Neuron (in vitro differentiated cells): ENCODE results near the gene ERGIC1.
"Not testable (repeated sequence)": the region's sequence is repeated elsewhere in the genome, so short reads cannot be mapped to it uniquely, and the experiment has no call there.

Experiments used
- H2AFZ ChIP-seq: one replicate; pipeline ENCODE4 v1.6.1; 2013; ENCODE audit warnings: low read depth, mild to moderate bottlenecking, inconsistent platforms, low read length, moderate library complexity
- H3K27me3 ChIP-seq: one replicate; pipeline ENCODE4 v1.6.1; 2013; ENCODE audit warnings: low read length; ENCODE audit not compliant: insufficient read depth
- H3K36me3 ChIP-seq: one replicate; pipeline ENCODE4 v1.6.1; 2013; ENCODE audit warnings: low read length; ENCODE audit not compliant: insufficient read depth
- H3K4me1 ChIP-seq: one replicate; pipeline ENCODE4 v1.6.1; 2013; ENCODE audit warnings: low read length; ENCODE audit not compliant: insufficient read depth
- H3K4me3 ChIP-seq: 2 replicates; pipeline ENCODE4 v1.5.1; 2013; ENCODE audit warnings: mild to moderate bottlenecking, low read length, moderate library complexity
- H3K9me3 ChIP-seq: one replicate; pipeline ENCODE4 v1.6.1; 2013; ENCODE audit warnings: low read length

ERGIC1 gene

DNA sequence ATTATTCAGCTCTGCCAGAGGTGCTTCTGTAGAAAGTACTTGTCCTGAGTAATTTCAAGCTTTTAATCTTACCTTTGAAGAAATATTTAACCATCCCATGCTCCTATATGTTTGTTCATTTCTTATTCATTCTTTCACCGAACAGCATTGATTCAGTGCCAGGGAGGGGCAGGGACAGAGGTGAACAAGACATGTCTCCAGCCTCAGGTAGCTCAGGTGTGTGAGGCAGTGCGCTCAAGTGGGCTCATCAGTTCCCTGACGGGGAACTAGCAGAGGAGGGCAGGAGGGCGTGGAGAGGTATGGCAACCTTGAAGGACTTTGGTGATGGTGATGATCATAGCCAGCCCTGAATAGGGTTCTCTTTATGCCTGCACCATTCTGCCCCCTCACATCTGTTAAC lies 25.9 kb downstream of the ERGIC1 start:
- no peak overlapping the region for H2AFZ ChIP-seq
- no peak overlapping the region for H3K4me3 ChIP-seq
- peaks cover 5% of the 10 kb centered on the region for H3K4me1 ChIP-seq
- no peaks in the 10 kb centered on the region for H3K9me3 ChIP-seq
- H3K36me3 ChIP-seq: peaks cover 2% of the 10 kb centered on the region
- no peaks in the 10 kb centered on the region for H3K27me3 ChIP-seq

DNA sequence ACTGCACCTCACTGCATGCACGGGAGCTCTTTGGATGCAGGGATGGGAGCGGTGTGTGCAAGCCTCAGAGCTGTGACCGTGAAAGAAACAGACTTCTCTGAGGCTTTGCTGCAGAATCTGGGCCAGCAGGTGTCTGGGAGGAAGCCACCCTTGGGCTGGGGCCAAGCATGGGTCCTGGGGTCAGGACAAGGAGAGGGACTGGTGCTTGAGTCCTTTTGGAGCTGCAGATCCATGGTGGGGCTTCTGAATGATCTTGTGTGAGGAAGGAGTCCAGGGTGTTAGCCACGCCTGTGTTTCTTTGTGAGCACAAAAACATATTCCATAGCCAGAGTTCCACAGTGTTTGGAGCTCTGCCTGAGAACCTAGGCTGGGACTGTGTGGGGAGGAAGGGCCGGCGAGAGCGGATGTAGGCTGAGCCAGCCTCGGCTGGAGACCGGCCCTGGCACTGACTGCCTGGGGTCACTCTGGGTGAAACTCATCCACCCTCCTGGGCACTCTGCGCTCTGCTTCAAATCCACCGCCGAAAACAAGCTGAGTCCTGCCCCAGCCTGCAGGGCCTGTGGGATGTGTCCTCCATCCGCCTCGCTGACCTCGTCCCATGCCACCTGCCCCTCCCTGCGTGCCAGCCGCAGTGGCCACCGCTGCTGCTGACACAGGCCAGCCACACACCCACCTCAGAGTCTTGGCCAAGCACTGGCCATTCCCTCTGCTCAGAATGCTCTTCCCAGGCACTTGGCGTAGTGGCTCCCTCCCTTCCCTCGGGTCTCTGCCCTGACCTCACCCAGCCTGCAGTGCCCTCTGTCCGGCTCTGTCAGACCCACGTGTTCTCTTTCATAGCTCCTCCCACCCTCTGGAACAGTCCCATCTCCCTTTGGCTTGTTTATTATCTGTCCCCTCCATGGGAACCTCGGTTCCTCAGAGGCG lies 26.7 kb downstream of the ERGIC1 start:
- H2AFZ ChIP-seq: no peak overlapping the region
- H3K4me3 ChIP-seq: no peak overlapping the region
- no peaks in the 10 kb centered on the region for H3K36me3 ChIP-seq
- no peaks in the 10 kb centered on the region for H3K9me3 ChIP-seq
- H3K27me3 ChIP-seq: no peaks in the 10 kb centered on the region
- H3K4me1 ChIP-seq: peaks cover 5% of the 10 kb centered on the region

GRCh38 chr5:172861461-172861860 lies 27.4 kb downstream of the ERGIC1 start:
- no peaks in the 10 kb centered on the region for H3K9me3 ChIP-seq
- H3K27me3 ChIP-seq: no peaks in the 10 kb centered on the region
- no peak overlapping the region for H3K4me3 ChIP-seq
- no peak overlapping the region for H2AFZ ChIP-seq
- H3K4me1 ChIP-seq: peaks cover 10% of the 10 kb centered on the region
- H3K36me3 ChIP-seq: no peaks in the 10 kb centered on the region

- H3K4me3 ChIP-seq: no peak overlapping the region
- no peaks in the 10 kb centered on the region for H3K27me3 ChIP-seq
- H2AFZ ChIP-seq: no peak overlapping the region
- no peaks in the 10 kb centered on the region for H3K9me3 ChIP-seq
- H3K36me3 ChIP-seq: no peaks in the 10 kb centered on the region
- H3K4me1 ChIP-seq: peaks cover 17% of the 10 kb centered on the region
Observed at GRCh38 chr5:172862165-172862801, 28.2 kb downstream of the ERGIC1 start.

- peaks cover 31% of the 10 kb centered on the region for H3K4me1 ChIP-seq
- H3K27me3 ChIP-seq, H3K9me3 ChIP-seq: not testable (repeated sequence)
Observed at GRCh38 chr5:172864171-172864570, 30.1 kb downstream of the ERGIC1 start.

DNA sequence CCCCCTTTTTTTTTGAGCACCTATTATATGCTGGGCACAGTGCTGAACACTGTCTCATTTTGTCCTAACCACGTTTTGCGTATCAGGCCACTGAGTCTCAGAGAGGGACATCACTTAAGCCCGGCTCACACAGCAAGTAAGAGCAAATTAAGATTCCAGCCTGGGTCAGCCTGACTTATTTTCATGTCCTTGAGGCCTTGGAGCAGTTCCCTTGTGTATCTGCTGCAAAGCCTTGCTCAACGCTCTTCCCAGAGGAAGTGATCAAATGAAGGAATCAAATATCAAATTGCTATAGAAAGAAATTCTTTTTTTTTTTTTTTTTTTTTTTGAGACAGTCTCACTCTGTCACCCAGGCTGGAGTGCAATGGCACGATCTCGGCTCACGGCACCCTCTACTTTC lies 30.7 kb downstream of the ERGIC1 start:
- Histone ChIP-seq H3K36me3 (no peaks in the 10 kb centered on the region), H2AFZ (no peak overlapping the region), H3K27me3 (no peaks in the 10 kb centered on the region), H3K4me1 (peaks cover 37% of the 10 kb centered on the region), H3K4me3 (no peak overlapping the region), H3K9me3 (no peaks in the 10 kb centered on the region)

More at GRCh38 chr5:172864171-172864570, 30.1 kb downstream of the ERGIC1 start:
- not testable (repeated sequence) for H3K4me3 ChIP-seq, H3K36me3 ChIP-seq, H2AFZ ChIP-seq

GRCh38 chr5:172866378-172866777 lies 32.3 kb downstream of the ERGIC1 start:
- H3K36me3 ChIP-seq: no peaks in the 10 kb centered on the region
- no peak overlapping the region for H2AFZ ChIP-seq
- H3K4me1 ChIP-seq: peaks cover 53% of the 10 kb centered on the region
- H3K27me3 ChIP-seq: no peaks in the 10 kb centered on the region
- no peaks in the 10 kb centered on the region for H3K9me3 ChIP-seq
- no peak overlapping the region for H3K4me3 ChIP-seq

DNA sequence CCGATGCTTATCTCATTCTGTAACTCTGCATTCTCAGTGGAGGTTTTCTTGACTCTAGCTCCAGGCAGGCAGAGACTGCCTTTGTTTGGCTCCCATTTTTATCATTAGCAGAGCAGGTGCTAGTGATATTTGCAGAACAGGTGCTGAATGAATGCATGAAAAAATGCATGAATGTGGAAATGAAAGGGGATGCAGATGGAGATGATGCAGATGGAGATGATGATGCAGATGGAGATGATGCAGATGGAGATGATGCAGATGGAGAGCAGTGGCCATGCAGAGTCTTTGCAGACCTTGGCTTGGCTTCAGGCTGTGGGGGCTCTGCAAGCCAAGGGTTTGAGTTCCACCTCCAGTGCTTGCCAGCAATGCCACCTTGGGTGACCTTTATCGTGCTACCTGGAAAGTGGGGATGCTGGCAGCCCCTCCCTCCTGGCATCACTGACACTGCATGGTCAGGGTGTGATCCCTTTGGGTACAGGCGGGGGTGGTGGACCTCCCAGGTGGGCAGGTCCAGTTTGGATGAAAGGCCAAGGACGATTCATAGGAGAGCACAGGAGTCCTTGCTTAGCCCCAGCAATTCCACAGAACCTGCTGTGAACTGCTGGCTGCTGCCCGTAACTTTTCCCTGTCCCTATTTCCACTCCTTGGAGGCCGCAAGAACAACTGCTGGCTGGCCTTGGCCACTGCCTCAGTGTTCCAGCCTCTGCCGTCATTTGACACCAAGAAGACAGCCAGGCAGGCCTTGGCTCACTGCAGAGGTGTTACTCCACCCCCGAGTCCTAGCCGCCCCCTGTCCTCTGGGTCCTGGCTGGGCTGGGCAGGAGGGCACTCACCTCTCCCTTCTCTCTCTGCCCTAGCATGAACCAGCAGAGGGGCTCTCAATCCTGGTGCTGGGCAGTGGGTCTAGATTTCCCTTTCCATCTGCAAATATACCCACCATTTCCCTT lies 33.0 kb downstream of the ERGIC1 start:
- Histone ChIP-seq H2AFZ (no peak overlapping the region), H3K4me3 (no peak overlapping the region), H3K4me1 (peaks cover 60% of the 10 kb centered on the region), H3K36me3 (no peaks in the 10 kb centered on the region), H3K9me3 (no peaks in the 10 kb centered on the region), H3K27me3 (no peaks in the 10 kb centered on the region)

DNA sequence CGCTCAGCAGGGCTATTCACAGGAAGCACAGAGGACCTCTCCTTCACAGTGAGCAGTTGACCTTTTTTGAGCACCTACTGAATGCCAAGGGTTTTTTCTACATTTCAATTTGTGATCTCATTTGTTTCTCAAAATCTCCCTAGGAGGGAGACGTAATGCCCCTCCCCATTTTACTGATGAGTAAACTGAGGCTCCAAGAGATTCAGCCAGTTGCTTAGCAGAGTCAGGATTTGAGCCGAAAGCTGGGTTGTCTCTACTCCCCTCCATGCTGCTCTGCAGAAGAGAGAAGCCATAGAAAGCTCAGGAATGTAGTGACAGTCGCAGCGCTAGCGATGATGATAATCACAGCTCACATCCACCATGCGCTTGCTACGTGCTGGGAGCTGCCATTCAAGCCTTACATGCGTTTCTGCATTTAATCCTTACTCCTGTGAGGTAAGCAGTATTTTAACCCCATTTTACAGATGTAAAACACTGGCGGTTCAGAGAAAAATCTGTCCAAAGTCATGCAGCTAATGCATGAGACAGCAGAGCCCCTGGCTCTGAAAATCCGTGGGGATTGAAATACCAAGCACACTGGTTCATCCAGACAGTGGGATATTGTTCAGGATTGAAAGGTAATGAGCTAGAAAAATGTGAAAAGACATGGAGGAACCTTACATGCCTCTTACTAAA lies 33.8 kb downstream of the ERGIC1 start:
- Histone ChIP-seq H3K4me3 (no peak overlapping the region), H2AFZ (no peak overlapping the region), H3K4me1 (peaks cover 69% of the 10 kb centered on the region), H3K27me3 (no peaks in the 10 kb centered on the region), H3K9me3 (no peaks in the 10 kb centered on the region), H3K36me3 (no peaks in the 10 kb centered on the region)

DNA sequence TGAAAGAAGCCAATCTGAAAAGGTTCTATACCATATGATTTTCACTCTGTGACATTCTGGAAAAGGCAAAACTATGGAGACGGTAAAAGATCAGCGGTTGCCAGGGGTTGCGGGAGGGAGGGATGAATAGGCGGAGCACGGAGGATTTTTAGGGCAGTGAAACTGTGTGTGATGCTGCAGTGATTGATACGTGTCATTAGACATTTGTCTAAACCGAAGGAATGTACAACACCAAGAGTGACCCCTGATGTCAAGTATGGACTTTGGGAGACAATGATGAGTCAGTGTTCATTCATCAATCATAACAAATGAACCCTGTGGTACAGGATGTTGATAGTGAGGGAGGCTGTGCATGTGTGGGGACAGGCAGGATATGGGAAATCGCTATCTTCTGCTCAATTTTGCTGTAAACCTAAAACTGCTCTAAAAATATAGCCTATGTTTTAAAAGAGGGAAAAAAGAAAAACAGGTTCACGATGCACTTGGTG lies 34.4 kb downstream of the ERGIC1 start:
- Histone ChIP-seq H2AFZ (no peak overlapping the region), H3K4me1 (peaks cover 74% of the 10 kb centered on the region), H3K36me3 (no peaks in the 10 kb centered on the region), H3K9me3 (no peaks in the 10 kb centered on the region), H3K27me3 (no peaks in the 10 kb centered on the region), H3K4me3 (no peak overlapping the region)

DNA sequence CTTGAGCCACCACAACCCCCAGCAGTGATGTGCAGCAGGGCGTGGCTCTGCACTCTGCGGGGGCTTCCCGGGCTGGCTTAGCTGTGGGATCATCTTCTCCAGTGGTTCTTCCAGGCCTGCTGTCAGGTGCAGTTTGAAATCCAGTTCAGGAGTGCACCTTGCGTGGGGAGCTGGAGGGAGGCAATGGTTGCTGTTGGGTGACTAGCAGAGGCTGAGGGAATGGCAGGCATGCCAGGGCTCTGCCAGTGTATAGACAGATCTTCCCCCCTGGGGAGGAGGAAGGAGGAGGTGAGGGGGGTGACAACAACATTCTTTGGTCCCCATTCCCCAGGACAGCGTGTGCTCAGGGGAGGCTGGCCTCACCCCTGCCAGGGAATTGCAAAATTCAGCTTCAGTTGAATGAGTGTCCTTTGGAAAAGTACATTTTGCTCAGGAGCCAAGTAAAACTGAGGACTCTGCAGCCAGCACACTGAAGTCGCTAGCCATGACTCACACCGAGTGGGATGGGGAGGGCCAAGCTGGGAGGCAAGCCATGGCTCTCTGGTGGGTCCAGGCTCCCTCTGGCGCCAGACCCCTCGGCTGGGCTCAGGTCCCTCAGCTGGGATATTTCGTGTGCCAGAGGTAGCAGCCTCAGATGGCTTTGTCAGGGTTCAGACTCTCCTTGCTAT lies 35.0 kb downstream of the ERGIC1 start:
- H3K4me3 ChIP-seq: no peak overlapping the region
- no peaks in the 10 kb centered on the region for H3K36me3 ChIP-seq
- H3K9me3 ChIP-seq: no peaks in the 10 kb centered on the region
- H3K27me3 ChIP-seq: no peaks in the 10 kb centered on the region
- no peak overlapping the region for H2AFZ ChIP-seq
- peaks cover 74% of the 10 kb centered on the region for H3K4me1 ChIP-seq

DNA sequence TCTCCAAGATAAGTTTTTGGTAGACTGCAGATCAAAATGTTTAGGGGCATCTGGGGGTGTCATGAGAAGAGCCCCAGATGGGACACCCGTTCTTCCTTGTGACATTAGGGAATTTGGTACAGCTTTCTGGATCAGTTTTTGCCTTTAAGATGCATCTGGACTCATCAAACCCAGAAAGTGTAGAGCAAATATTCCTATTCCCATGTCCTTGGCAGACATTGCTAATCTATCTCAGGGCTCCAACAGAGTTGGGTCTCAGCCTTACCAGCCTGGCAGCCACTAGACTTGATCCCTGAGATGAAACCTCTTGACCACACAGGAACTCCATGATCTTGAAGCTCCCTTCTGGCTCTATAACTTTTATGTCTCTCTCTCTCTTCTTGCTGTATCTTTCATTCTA lies 35.6 kb downstream of the ERGIC1 start:
- Histone ChIP-seq H2AFZ (no peak overlapping the region), H3K9me3 (no peaks in the 10 kb centered on the region), H3K4me1 (peaks cover 74% of the 10 kb centered on the region), H3K36me3 (no peaks in the 10 kb centered on the region), H3K4me3 (no peak overlapping the region), H3K27me3 (no peaks in the 10 kb centered on the region)
